ENCODE results near the gene HNF4A. TPM values are rescaled to one million over a fixed set of nuclear protein-coding genes. Genes with fewer than 3 reads are reported as not detected.

Gene HNF4A
- total RNA-seq, 1 experiment from 2014 or later, result 0.15 TPM

GRCh38 chr20:44411020-44411756, 55.7 kb downstream of the HNF4A start:
- TF ChIP-seq GABPB1 (CRISPR knock-in tag; IDR thresholded peaks at IDR 0.05) (peak; percentile 83; the same call in 1 of the 2 replicates), SP1 (CRISPR knock-in tag; conservative IDR thresholded peaks at IDR 0.05) (no peak)
- ChIA-PET POLR2A (no interaction called here), CTCF (interaction anchor here (0.5 kb wide), 1 partner anchor 197 kb away, joined by 5 read pairs; no protein-coding TSS in a partner anchor)
- no peak for ATAC-seq
- DNase-seq (ENCODE audit: low spot score), result no peak
- Mint-ChIP-seq H3K36me3 (no peaks in the 10 kb centered on the region), H3K9me3 (no peaks in the 10 kb centered on the region), H3K4me1 (no peaks in the 10 kb centered on the region), H3K27me3 (ENCODE audit: low read depth) (no peaks in the 10 kb centered on the region), H3K27ac (no peak overlapping the region), H3K4me3 (no peak overlapping the region)

- CTCF ChIA-PET, result interaction anchor here (0.5 kb wide), 1 partner anchor 196 kb away, joined by 5 read pairs; no protein-coding TSS in a partner anchor
- no peak for ATAC-seq
- Mint-ChIP-seq H3K27ac (no peak overlapping the region), H3K36me3 (no peaks in the 10 kb centered on the region), H3K9me3 (no peaks in the 10 kb centered on the region), H3K4me1 (no peaks in the 10 kb centered on the region), H3K4me3 (no peak overlapping the region), H3K27me3 (ENCODE audit: low read depth) (no peaks in the 10 kb centered on the region)
- no peak for TF ChIP-seq USF1 (CRISPR knock-in tag; IDR thresholded peaks at IDR 0.05)
- TF ChIP-seq ZNF425 (CRISPR knock-in tag; conservative IDR thresholded peaks at IDR 0.05), result no peak
- TF ChIP-seq CREM (CRISPR knock-in tag; IDR thresholded peaks at IDR 0.05), result no peak
- no peak for TF ChIP-seq CREB1 (CRISPR knock-in tag; IDR thresholded peaks at IDR 0.05)
- no peak for TF ChIP-seq ZBTB43 (CRISPR knock-in tag; IDR thresholded peaks at IDR 0.05)
- no peak for TF ChIP-seq FOXK1 (CRISPR knock-in tag; IDR thresholded peaks at IDR 0.05)
- POLR2A ChIA-PET, result no interaction called here
- no peak for DNase-seq (ENCODE audit: low spot score)
These were observed 56.4 kb downstream of the HNF4A start for GRCh38 chr20:44411757-44412401.

- no peak; the same call in 1 of the 2 replicates for ATAC-seq
- Mint-ChIP-seq H3K4me3 (no peak overlapping the region), H3K36me3 (no peaks in the 10 kb centered on the region), H3K4me1 (no peaks in the 10 kb centered on the region), H3K27me3 (ENCODE audit: low read depth) (no peaks in the 10 kb centered on the region), H3K27ac (no peak overlapping the region), H3K9me3 (no peaks in the 10 kb centered on the region)
- POLR2A ChIA-PET, result no interaction called here
- CTCF ChIA-PET, result no interaction called here
- TF ChIP-seq ZNF219 (CRISPR knock-in tag; IDR thresholded peaks at IDR 0.05; ENCODE audit: borderline replicate concordance) (no peak), ZNF281 (CRISPR knock-in tag; IDR thresholded peaks at IDR 0.05) (no peak), MYBL2 (CRISPR knock-in tag; IDR thresholded peaks at IDR 0.05) (no peak), E2F5 (CRISPR knock-in tag; IDR thresholded peaks at IDR 0.05) (no peak)
- no peak for DNase-seq (ENCODE audit: low spot score)
These were observed 57.1 kb downstream of the HNF4A start for GRCh38 chr20:44412402-44413144.
